ENCODE results near the gene CNTNAP4. TPM values are rescaled to one million over a fixed set of nuclear protein-coding genes. Genes with fewer than 3 reads are reported as not detected.

CNTNAP4 gene
- polyA plus RNA-seq, 1 donor (not counting 4 experiments of a cell fraction or from before 2014, with no cell fraction given), result 0.08 TPM

DNA sequence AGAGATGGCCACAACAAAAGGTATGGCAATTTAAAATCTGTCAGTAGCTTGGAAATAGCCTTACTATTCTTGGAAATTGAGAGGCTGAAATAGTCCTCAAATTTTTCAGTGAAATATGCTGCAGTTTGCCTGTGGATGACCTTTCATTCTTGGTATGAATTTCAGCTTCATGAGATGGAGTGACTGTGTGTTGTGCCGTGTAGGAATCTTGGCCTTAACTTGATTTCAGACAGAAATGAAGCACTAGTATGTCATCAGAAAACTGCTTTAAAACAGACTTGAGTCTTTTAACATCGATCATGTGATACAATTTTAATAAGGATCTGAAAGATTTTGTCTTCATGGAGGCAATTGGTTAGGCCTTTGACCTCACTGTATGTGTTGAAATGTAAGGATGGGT, 247.2 kb downstream of the CNTNAP4 start:
- no peaks in the 10 kb centered on the region for H3K9me3 ChIP-seq (ENCODE audit: control insufficient read depth, low read depth, low read length)
- dilution Hi-C loops (cut with MboI; ENCODE audit: extremely low pct_ligation_motif_present, low sequenced_read_pairs), result no loop called here
- H3K9me1 ChIP-seq (ENCODE audit: control insufficient read depth, extremely low read depth, insufficient read depth, low read length), result no peaks in the 10 kb centered on the region
- H4K20me1 ChIP-seq (ENCODE audit: control insufficient read depth, extremely low read depth, insufficient read depth, low read length), result no peaks in the 10 kb centered on the region
- H3K4me3 ChIP-seq (ENCODE audit: control insufficient read depth in 2 of 3, extremely low read depth in 1 of 3, insufficient read depth in 2 of 3, low read depth in 1 of 3, low read length in 3 of 3), result no peak overlapping the region
- no peaks in the 10 kb centered on the region for H3K36me3 ChIP-seq (ENCODE audit: control insufficient read depth in 2 of 2, extremely low read depth in 1 of 2, insufficient read depth in 2 of 2, low read length in 2 of 2)
- DNase-seq (ENCODE audit: low read depth, low spot score) (no peak), FAIRE-seq (no peak)
- H3K27ac ChIP-seq (ENCODE audit: control insufficient read depth, insufficient read depth, low read length), result no peak overlapping the region
- no peaks in the 10 kb centered on the region for H3K79me2 ChIP-seq (ENCODE audit: control insufficient read depth, insufficient read depth, low read length)
- H3K9ac ChIP-seq (ENCODE audit: control insufficient read depth, extremely low read depth, insufficient read depth, low read length), result no peak overlapping the region
- H2AFZ ChIP-seq (ENCODE audit: control insufficient read depth, low read length), result no peak overlapping the region
- TF ChIP-seq CTCF (optimal IDR thresholded peaks at IDR 0.05 in 1 of 3, IDR thresholded peaks at IDR 0.05 in 1 of 3, conservative IDR thresholded peaks at IDR 0.05 in 1 of 3; ENCODE audit: extremely low read depth in 1 of 3, insufficient read depth in 2 of 3, low read length in 3 of 3), result no peak
- TF ChIP-seq EZH2 (IDR thresholded peaks at IDR 0.05; ENCODE audit: low read length), result no peak
- no peak overlapping the region for H3K4me2 ChIP-seq (ENCODE audit: control insufficient read depth, extremely low read depth, insufficient read depth, low read depth, low read length)
- H3K4me1 ChIP-seq (ENCODE audit: control insufficient read depth, extremely low read depth, insufficient read depth, low read length), result no peaks in the 10 kb centered on the region
- no peaks in the 10 kb centered on the region for H3K27me3 ChIP-seq (ENCODE audit: control insufficient read depth, extremely low read depth, insufficient read depth, low read length)

DNA sequence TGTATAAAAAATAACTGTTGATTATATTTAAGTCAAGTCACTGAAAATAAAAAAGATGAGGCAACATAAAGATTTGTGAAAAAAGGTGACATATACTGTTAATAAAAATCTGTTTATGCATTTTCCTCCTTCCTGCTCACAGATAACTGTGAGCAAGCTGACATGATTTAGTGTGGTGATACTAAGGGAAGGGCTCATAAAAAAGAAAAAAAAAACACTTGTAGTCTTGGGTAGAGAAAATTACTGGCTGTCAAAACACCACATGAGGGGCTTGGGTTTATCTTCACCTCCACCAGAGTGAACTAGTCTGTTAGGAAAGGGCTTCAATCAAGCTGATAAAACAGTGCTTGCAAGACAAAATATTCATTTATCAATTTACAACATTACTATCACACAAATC, 247.6 kb downstream of the CNTNAP4 start:
- dilution Hi-C loops (cut with MboI; ENCODE audit: extremely low pct_ligation_motif_present, low sequenced_read_pairs), result no loop called here
- H3K79me2 ChIP-seq (ENCODE audit: control insufficient read depth, insufficient read depth, low read length), result no peaks in the 10 kb centered on the region
- H3K4me2 ChIP-seq (ENCODE audit: control insufficient read depth, extremely low read depth, insufficient read depth, low read depth, low read length), result no peak overlapping the region
- H3K27me3 ChIP-seq (ENCODE audit: control insufficient read depth, extremely low read depth, insufficient read depth, low read length), result no peaks in the 10 kb centered on the region
- H3K9me3 ChIP-seq (ENCODE audit: control insufficient read depth, low read depth, low read length), result no peaks in the 10 kb centered on the region
- H3K27ac ChIP-seq (ENCODE audit: control insufficient read depth, insufficient read depth, low read length), result no peak overlapping the region
- TF ChIP-seq EZH2 (IDR thresholded peaks at IDR 0.05; ENCODE audit: low read length) (no peak), CTCF (optimal IDR thresholded peaks at IDR 0.05 in 1 of 3, IDR thresholded peaks at IDR 0.05 in 1 of 3, conservative IDR thresholded peaks at IDR 0.05 in 1 of 3; ENCODE audit: extremely low read depth in 1 of 3, insufficient read depth in 2 of 3, low read length in 3 of 3) (no peak)
- DNase-seq (ENCODE audit: low read depth, low spot score) (no peak), FAIRE-seq (no peak)
- no peaks in the 10 kb centered on the region for H3K4me1 ChIP-seq (ENCODE audit: control insufficient read depth, extremely low read depth, insufficient read depth, low read length)
- no peaks in the 10 kb centered on the region for H3K36me3 ChIP-seq (ENCODE audit: control insufficient read depth in 2 of 2, extremely low read depth in 1 of 2, insufficient read depth in 2 of 2, low read length in 2 of 2)
- H4K20me1 ChIP-seq (ENCODE audit: control insufficient read depth, extremely low read depth, insufficient read depth, low read length), result no peaks in the 10 kb centered on the region
- no peaks in the 10 kb centered on the region for H3K9me1 ChIP-seq (ENCODE audit: control insufficient read depth, extremely low read depth, insufficient read depth, low read length)
- H3K4me3 ChIP-seq (ENCODE audit: control insufficient read depth in 2 of 3, extremely low read depth in 1 of 3, insufficient read depth in 2 of 3, low read depth in 1 of 3, low read length in 3 of 3), result no peak overlapping the region
- H2AFZ ChIP-seq (ENCODE audit: control insufficient read depth, low read length), result no peak overlapping the region
- no peak overlapping the region for H3K9ac ChIP-seq (ENCODE audit: control insufficient read depth, extremely low read depth, insufficient read depth, low read length)

Measured in keratinocyte (primary cell).